HG02870 (cell line): ENCODE measurements around the gene TGM1.
A peak's percentile ranks its signal among the peaks of the same experiment; 100 is the strongest.
"Not testable (repeated sequence)": the region's sequence is repeated elsewhere in the genome, so short reads cannot be mapped to it uniquely, and the experiment has no call there.

Experiments
- ATAC-seq: cut with Tn5 transposase; IDR thresholded peaks from one replicate; pipeline ENCODE4 v1.9.1; 2021; ENCODE audit warnings: mild to moderate bottlenecking, moderate library complexity; ENCODE audit not compliant: unreplicated experiment

The TGM1 gene

DNA sequence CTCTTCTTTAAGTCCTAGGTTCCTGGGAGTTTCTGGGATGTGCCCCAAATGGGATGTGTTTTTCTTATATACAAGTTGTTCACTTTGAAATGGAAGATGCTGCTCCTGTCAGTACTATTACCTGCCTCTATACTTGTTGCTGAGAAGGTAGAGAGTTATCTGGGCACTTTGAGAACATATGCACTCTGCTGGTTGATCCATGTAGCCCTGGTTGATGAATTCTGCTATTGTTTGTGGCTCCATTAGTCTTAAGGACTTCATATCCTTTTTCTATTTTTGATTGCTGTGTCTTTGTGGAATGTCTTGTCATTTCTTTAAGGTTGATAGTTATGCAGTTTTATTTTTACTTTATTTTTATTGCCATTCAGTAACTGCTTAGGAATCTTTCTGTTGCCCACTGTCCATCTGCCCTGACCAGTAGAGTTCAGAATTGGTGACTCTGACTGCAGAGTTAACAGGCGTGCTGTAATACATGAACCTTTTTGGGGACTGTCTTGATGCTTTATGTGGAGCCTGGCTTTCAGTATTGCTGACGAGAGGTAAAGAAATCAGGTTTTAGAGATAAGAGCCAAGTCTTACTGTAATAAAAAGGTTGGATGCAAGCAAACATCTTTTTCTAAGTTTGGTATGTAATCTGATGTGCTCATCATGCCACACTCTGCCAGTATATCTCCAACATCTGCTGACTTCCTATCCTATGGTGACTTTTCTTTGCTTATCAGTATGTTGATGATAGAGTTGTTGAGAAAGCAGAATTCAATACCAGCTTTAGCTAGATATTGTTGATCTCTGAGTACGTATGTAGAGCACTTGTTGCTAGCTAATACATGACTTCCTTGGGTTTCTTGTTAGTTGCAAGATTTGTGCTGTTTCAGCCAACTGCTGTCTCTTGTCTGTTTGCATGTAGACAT lies 28.6 kb downstream of the TGM1 start:
- ATAC-seq = no peak

DNA sequence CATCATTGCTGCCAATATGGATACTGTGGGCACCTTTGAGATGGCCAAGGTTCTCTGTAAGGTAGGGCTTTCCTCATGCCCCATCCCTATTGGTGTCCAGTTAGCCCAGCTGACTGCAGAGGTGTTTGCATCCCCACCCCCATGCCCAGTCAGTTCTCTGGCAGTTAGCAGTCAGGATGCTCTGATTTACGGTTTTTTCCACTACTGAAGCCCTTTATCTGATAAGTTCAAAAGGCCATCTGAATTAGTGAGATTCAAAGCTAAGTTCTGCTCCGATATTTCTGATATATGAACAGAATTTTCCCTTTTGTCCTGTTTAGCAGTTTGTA lies 29.5 kb downstream of the TGM1 start:
- no peak for ATAC-seq

DNA sequence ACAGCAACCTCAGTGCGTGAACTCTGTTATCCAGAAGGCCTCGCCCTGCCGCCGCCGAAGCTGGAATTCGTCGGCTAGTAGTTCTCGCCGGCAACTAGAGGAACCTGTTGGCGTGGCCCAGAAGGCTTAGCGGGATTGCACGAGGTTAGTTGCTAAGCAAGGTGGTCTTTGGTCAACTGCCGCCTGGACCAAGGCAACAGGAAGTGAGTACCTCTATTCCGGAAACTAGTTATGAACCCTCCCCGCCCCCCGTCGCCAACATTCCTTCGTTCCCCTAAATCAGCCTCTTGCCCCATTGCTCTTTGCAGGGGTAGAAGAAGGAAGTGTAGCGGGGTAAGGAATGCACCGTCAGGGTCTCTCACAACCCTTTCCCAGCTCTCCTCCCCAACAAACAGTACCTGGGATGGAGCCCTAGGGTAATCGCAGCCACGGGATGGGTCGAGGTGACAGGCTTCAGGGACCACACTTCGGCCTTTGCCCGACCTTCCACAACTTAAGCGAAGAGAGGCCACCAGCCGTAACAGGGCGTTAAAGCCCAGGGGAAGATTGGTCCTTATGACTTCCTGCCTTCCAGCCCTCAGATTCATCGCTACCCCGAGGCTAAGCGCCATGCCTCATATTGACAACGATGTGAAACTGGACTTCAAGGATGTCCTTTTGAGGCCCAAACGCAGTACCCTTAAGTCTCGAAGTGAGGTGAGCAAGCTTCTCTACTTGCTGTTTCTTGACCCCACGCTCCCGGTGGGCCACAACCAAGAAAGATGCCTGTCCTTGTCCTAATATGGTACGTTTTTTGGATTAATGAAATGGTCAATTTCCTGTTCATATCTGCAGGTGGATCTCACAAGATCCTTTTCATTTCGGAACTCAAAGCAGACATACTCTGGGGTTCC lies 30.1 kb downstream of the TGM1 start, which contains the start of gene GMPR2:
Gene GMPR2, plus strand, starts transcription at position 285 of the 893 bp plus-strand sequence. Its CDS starts 325 bp downstream, at position 610.
- peak; percentile 48 for ATAC-seq

DNA sequence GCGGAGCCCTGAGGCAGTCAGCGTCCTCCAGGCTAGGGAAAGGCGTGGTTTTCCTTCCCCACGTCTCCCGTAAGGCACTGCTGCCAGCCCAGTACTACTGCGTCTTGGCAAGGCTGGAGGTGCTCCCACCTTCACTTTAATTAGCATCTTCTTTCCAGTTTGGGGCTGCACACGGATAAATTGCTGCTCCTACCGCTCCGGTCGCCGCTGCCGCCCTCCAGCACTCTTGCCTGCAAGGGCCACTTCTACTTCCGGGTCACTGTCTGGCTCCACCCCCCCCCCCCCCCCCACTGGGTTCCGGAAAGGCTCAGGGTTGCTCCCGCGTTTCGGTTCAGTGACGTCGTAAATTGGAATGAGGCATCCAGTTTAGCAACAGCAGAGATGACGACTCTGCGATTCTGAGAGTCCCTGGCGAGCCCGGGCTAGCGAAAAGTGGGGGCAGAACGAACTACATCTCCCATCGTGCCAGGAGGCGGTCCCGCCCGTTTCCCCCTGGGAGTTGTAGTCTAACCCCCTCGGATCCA lies 30.8 kb downstream of the TGM1 start, which contains the start of gene NEDD8:
Gene NEDD8, minus strand, starts transcription at position 247 of the 524 bp plus-strand sequence. Its CDS starts 100 bp downstream, at position 147.
- peak; percentile 71 for ATAC-seq

DNA sequence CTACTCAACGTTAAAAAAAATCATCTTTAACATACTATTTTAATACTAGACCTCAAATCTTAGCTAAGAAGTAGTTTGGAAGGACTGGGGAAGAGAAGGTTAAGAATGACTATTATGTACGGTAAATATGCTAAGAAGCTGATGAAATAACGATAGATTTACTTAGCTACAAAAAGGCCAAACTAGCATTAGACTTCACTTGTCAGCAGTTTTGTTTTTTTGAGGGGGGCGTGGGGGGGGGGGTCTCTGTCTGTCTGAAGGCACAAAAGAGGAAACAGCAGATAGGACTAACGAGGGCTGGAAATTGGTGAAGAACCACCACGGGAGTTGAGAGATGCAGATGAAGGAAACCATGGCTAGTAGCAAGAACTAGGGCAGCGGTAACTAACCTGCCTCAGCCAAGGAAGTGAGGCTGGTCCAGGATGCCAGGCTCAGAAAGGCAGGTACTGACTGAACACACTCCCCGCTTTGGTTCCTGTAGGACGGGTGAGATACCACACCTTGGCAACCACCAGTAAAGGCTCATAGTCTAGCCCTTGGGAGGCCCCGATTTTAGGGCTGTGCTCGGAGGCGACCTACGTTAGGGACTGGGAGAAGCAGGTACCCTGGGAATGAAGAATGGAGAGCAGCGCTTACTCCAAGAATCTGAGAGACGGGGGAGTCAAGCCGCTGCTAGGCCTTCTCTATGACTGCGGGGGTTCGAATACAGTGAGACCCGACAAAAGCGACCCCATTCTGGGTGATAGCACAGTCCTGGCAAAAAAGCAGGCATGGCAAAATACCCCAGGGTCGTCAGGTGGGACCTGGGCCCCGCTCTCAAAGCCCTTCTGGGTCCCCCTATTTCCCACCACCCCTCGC lies 31.5 kb downstream of the TGM1 start:
- ATAC-seq = peak; percentile 8

DNA sequence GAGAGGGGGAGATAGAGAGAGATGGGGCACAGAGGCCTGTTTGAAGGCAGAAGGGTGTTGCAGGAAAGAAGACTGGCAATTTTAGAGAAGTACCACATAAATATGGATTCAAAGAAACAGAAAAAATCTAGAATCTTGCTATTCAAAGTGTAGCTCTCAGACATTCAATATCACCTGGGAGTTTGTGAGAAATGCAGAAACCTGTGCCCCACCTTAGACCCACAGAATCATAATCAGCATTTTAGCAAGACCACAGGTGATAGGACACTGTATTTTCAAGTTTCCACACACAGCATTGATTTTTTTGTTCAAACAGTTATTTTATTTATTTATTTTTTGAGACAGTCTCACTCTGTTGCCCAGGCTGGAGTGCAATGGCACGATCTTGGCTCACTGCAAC lies 34.1 kb downstream of the TGM1 start:
- no peak for ATAC-seq

DNA sequence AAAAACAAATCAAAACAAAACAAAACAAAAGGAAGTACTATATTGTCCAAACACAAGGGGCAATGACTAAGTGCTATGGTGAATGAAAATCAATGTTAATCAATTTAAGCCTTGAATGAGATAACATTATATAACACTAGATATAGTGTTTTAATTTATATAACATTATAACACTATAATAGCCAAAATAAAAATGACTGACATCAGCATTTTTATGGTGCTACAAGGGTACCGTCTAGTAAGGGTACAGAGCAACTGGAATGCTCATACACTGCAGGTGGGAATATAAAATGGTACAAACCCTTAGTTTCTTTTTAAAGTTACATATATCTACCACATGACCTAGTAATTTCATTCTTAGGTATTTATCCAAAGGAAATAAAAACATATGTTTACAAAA lies 36.5 kb downstream of the TGM1 start:
- ATAC-seq = no peak

DNA sequence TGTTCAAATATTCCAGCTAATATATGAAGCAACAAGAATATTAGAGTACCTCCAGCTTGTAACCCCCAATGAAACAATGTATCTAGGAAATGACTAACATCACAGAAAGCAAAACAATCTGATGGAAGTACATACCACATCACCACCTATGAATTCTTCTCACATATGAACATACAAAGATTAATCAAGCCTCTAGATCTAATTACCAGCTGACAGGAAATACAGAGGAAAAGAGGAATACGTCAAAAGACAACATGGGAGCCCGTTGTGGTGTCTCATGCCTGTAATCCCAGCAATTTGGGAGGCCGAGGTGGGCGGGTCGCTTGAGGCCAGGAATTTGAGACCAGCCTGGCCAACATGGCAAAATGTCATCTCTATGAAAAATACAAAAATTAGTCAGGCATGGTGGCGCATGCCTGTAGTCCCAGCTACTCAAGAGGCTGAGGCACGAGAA lies 38.3 kb downstream of the TGM1 start:
- no peak for ATAC-seq

DNA sequence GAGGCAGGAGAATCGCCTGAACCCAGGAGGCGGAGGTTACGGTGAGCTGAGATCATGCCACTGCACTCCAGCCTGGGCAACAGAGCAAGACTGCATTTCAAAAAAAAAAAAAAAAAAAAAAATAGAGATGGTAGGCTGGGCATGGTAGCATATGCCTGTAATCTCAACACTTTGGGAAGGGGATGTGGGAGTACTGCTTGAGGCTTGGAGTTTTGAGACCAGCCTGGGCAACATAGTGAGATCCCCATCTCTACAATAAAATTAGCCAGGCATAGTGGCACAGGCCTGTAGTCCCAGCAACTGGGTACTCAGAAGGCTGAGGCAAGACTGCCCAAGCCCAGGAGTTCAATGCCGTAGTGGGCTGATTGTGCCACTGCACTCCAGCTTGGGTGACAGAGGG lies 40.0 kb downstream of the TGM1 start:
- not testable (repeated sequence) for ATAC-seq

DNA sequence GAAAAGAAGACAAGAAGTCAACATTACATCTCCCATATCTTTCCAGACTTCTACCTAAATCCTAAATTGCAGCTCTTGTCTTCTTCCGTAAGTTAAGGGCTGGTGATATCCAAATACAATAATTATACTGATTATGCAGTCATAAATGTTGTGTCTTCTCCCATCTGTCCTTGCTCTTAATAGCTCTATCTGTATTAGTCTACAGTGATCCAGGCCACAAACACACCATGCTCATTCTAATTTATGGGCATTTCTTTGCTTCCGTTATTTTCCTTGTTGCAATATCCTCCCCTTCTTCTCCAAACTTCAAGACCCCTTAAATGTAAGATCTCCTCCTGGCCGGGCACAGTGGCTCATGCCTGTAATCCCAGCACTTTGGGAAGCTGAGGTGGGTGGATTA lies 43.5 kb downstream of the TGM1 start:
- ATAC-seq = no peak

DNA sequence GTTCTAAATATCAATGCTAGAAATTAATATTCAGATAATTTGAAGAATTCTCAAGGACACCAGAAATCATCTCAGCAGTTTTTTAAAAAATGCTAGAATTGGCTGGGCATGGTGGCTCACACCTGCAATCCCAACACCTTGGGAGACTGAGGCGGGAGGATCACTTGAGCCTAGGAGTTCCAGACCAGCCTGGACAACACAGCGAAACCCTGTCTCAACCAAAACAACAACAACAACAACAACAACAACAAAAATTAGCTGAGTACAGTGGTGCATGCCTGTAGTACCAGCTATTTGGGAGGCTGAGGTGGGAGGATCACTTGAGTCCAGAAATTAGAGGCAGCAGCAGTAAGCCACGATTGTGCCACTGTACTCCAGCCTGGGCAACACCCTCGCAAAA lies 43.9 kb downstream of the TGM1 start:
- no peak for ATAC-seq

DNA sequence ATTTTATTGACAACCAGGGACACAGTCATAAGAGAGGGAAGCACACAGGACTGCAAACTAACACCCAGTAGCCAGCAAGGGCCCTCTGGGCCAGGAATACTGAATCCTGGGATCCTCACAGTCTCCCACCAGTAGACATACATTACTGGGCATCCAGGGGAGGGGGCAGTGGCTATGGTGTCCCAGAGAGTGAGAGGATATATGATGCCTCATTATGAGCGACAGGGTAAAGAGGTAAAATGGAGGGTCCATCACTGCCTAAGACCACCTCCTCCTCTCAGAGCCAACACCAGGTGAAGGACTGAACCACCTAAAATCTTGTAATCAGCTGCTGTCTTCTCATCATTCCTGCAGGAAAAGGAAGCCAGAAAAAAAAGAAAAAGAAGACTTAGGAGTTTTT lies 46.1 kb downstream of the TGM1 start:
- ATAC-seq = not testable (repeated sequence)

DNA sequence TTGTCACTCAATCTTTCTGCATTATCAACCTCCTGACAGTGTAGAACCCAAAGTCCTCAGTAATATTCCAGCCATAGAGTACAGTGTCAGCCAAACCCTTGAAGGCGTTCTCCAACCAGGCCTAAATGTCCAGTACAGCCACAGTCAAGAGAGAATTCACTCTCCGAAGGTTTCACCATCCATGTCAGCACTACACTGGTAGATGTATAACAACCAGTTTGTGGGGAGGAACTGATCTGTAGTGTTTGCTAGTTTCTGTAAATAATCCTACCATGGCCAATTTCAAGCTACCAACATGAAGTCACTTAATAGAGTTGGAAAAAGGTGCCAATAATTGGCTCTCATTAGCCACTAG lies 46.7 kb downstream of the TGM1 start:
- no peak for ATAC-seq

DNA sequence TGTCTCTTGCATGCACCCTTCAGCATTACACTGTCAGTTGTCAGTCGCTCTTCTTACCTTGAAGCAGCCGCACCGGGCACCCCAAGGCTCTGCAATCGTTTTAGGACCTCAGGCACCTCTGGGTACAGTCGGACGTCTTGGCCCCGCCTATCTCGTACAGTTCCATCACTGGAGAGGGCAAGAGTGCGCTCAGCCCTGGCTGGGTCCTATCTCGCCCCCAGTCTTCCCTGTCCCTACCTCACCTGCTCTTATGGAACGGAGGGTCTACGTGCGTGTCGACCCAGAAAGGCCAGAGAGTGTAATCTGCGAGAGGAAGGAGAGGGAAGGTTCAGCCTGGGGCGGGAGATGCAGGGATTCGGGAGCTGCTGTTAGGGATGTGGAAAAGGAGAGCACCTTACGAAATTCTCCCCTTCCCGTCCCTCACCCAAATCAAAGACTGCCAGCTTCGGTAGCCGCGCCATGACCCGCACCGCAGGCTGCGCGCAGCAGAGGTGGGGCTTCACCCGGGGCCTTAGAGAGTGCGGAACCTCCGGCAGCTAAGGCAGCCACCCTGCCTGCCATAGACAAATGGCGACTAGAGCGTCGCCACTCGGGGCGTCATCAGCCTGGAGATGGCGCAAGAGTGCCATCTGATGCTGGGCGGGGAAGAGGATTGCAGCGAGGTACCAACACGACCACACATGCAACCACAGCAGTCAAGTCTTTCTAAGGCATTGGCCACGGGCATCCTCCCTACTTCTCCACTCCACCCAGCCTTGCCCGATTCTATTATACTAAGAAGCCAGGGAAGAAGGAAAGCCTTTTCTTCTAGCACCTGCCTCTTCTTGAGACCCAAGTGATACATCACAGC lies 47.3 kb downstream of the TGM1 start, which contains the start of gene MDP1:
Gene MDP1, minus strand, starts transcription at position 572 of the 850 bp plus-strand sequence. Its CDS starts 111 bp downstream, at position 461.
- ATAC-seq = peak; percentile 59

DNA sequence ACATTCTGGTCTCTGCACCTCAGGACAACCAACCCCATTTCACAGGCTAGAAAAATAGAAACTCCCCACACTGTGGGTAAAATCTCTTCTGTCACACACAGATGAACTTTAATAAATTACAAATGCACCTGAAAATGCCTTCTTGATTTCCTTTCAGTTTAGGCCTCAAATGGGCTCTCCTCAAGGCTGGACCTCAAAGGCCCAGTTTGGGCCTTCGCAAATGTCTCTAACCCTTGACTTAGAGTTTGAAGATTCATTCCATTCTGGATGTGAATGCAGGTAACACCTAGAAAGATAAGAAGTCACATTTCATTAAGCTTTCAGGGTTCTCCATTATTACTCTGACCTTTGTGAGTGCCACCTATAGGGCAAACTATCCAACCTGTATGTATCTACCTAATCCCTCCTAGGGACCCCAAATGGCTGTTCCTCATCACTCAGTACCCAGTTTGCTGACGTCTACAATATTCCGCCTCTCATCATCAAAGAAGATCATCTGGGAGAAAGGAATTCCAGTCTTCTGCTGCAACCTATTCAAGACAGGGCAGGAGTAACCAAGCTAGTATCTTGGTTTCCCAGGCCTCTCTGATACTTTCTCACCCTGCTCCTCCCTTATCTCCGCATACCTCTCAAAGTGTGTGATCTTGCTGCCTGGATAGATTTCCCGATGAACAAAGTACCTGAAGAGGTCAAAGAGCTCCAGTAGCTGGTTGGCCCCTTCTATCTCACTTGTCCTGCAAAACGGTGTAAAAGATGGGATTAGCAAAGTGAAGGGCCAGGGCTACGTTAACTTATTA lies 48.9 kb downstream of the TGM1 start:
- ATAC-seq = no peak

DNA sequence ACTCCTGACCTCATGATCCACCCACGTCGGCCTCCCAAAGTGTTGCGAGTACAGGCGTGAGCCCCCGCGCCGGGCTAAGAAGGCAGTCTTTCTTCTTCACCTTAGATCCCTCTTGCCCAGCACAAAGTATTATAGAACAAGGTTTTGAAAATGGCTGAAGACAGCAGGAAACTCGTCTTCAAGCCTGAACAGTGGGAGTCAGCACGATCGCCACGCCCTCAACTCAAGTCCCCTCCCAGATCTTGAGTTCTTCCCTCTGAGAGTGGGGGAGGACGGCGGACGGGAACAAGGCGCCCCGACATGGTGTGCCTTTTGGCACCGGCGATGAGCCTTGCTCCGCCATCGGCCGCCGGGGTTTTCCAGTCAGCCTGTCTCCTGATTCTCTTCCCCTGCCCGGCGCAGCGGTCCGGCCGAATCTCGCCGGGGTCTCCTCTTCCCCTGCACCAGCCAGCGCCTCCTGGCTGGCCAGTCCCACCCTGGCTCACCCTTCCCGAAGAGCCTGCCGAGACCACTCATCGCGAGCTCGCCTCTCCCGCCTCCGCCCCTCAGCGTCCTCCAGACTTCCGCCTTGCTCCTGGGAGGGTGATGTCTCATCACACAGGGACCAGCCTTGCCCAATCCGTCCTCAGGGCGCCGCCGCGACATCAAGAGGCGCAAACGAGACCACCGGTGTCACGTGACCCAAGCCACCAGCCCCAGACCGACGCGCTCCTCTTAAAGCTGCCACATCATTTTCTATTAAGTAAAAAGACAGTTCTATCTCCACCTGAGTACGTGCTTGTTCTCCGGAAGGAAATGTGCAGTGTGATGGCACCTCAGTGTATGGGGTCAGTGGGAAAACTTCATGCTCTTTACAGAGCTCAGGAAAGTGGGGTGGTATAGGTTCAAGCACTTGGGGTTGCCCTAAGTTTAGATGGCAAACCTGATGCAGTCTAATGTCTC lies 49.8 kb downstream of the TGM1 start, which contains the start of gene CHMP4A:
Gene CHMP4A, minus strand, starts transcription at position 565 of the 942 bp plus-strand sequence. Its CDS starts 49 bp downstream, at position 516.
- ATAC-seq = peak; percentile 76

DNA sequence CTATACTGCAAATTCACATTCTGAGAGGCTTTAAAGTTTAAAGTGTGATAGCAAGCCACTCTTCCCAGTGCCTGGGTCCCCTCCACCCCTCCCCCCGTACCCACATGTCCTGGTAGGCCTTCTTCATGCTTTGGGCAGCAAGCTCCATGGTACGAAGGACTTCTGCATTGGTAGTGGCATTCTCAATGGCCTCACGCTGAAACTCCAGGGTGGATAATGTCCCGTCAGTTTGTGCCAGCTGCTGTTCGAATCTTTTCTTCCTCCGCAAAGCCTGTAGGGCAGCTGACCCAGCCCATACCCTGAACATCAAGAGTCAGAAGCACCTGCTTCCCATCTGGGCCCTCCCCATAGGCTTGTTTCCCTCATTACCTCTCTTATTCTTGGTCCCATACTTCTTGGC lies 51.7 kb downstream of the TGM1 start:
- ATAC-seq = no peak
